Measurements from ENCODE around the gene IFIT5.

IFIT5 gene

DNA sequence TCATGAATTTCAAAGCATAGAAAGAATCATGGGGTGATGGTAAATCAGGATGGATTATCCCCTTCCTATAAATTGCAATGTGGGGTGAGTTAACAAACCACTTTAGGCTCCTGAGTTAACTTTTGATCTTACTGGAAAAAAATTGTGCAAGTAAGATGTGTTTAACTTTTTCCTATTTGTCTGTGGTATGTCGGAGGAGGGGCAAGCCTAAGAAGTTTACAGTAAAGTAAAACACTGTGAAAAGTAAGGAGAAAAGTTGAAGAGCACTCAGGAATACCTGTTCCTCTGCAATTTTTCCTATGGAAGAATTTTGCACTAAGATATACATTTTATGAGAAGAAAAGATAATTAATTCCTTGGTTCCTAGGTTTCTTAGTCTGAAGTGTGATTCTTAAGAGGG lies 44.4 kb downstream of the IFIT5 start:
- no peaks in the 10 kb centered on the region for H3K36me3 ChIP-seq (replicated peaks; ENCODE audit: low read depth, low read length)
- no peaks in the 10 kb centered on the region for H3K79me2 ChIP-seq (ENCODE audit: low read length)
- H4K20me1 ChIP-seq (ENCODE audit: insufficient read depth, low read length), result no peaks in the 10 kb centered on the region
- H3K9ac ChIP-seq (ENCODE audit: low read length), result no peak overlapping the region
- no peak overlapping the region for H3K4me3 ChIP-seq (ENCODE audit: low read length)
- H3K27me3 ChIP-seq (ENCODE audit: low read depth, low read length), result no peaks in the 10 kb centered on the region
- no peak overlapping the region for H3K4me2 ChIP-seq (ENCODE audit: low read length)
- TF ChIP-seq EZH2phosphoT487 (IDR thresholded peaks at IDR 0.05; ENCODE audit: low read depth), result no peak
- TF ChIP-seq, protein P1, sequence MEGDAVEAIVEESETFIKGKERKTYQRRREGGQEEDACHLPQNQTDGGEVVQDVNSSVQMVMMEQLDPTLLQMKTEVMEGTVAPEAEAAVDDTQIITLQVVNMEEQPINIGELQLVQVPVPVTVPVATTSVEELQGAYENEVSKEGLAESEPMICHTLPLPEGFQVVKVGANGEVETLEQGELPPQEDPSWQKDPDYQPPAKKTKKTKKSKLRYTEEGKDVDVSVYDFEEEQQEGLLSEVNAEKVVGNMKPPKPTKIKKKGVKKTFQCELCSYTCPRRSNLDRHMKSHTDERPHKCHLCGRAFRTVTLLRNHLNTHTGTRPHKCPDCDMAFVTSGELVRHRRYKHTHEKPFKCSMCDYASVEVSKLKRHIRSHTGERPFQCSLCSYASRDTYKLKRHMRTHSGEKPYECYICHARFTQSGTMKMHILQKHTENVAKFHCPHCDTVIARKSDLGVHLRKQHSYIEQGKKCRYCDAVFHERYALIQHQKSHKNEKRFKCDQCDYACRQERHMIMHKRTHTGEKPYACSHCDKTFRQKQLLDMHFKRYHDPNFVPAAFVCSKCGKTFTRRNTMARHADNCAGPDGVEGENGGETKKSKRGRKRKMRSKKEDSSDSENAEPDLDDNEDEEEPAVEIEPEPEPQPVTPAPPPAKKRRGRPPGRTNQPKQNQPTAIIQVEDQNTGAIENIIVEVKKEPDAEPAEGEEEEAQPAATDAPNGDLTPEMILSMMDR (IDR thresholded peaks at IDR 0.05; ENCODE audit: low read depth, low read length), result no peak
- no peak overlapping the region for H2AFZ ChIP-seq (ENCODE audit: low read depth, low read length)
- no peaks in the 10 kb centered on the region for H3K9me3 ChIP-seq (ENCODE audit: insufficient read depth, low read length)
- H3K4me1 ChIP-seq (ENCODE audit: low read length), result peaks cover 9% of the 10 kb centered on the region
- H3K27ac ChIP-seq (ENCODE audit: low read length), result no peak overlapping the region

DNA sequence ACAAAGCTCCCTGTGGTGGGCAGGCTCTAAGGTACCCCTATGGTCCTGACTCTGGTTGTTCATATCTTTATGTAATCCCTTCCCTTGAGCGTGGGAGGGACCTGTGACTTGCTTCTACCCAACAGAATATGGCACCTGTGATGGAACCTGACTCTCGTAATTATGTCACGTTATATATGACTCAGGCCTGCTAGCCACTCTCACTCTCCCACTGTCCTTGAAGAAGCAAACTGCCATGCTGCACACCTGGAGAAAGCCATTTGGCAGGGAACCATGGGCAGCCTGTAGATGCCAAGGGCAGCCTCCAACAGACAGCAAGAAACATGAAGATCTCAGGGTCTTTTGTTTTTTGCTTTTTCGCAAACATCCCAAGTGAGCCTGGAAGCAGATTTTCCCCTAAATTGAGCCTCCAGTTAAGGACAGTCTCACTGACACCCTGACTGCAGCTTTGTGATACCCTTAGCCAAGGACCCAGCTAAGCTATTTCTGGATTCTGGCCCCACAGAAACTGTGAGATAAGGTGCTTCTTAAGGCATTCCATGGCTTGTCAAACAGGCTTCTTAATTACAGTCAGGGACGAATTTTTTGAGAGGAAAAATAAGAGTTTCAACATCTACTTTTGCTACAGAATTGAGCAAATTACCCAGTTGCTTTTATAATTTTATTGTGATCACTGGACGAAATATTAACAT lies 49.6 kb downstream of the IFIT5 start:
- TF ChIP-seq EZH2phosphoT487 (IDR thresholded peaks at IDR 0.05; ENCODE audit: low read depth), result no peak
- TF ChIP-seq, protein P1 (IDR thresholded peaks at IDR 0.05; ENCODE audit: low read depth, low read length), result no peak
- Histone ChIP-seq H3K27me3 (ENCODE audit: low read depth, low read length) (no peaks in the 10 kb centered on the region), H3K9ac (ENCODE audit: low read length) (no peak overlapping the region), H3K27ac (ENCODE audit: low read length) (no peak overlapping the region), H3K9me3 (ENCODE audit: insufficient read depth, low read length) (no peaks in the 10 kb centered on the region), H4K20me1 (ENCODE audit: insufficient read depth, low read length) (no peaks in the 10 kb centered on the region), H2AFZ (ENCODE audit: low read depth, low read length) (no peak overlapping the region), H3K4me2 (ENCODE audit: low read length) (no peak overlapping the region), H3K79me2 (ENCODE audit: low read length) (no peaks in the 10 kb centered on the region), H3K36me3 (replicated peaks; ENCODE audit: low read depth, low read length) (no peaks in the 10 kb centered on the region), H3K4me1 (ENCODE audit: low read length) (no peaks in the 10 kb centered on the region), H3K4me3 (ENCODE audit: low read length) (no peak overlapping the region)

DNA sequence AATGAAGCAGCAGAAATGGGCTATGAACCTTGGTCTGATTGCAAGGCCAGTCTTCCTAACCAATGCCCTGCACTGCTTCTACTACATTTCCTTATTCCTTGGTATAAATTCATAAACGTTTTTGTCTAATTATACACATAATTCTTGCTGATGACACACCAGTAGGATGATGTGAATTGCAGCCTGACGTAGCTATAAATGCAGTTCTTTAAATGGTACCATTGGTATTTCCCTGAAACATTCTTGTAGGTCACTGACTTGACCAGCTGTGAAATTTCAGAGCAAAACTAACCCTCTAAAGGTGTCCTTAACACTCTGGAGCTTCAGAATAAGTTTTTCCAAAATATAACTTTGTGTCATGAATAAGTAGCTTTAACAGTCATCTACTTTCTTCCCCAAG lies 50.8 kb downstream of the IFIT5 start:
- H3K9me3 ChIP-seq (ENCODE audit: insufficient read depth, low read length), result no peaks in the 10 kb centered on the region
- H3K36me3 ChIP-seq (replicated peaks; ENCODE audit: low read depth, low read length), result no peaks in the 10 kb centered on the region
- H4K20me1 ChIP-seq (ENCODE audit: insufficient read depth, low read length), result no peaks in the 10 kb centered on the region
- no peaks in the 10 kb centered on the region for H3K79me2 ChIP-seq (ENCODE audit: low read length)
- H2AFZ ChIP-seq (ENCODE audit: low read depth, low read length), result no peak overlapping the region
- TF ChIP-seq, protein P1 (IDR thresholded peaks at IDR 0.05; ENCODE audit: low read depth, low read length), result no peak
- no peak for TF ChIP-seq EZH2phosphoT487 (IDR thresholded peaks at IDR 0.05; ENCODE audit: low read depth)
- H3K27ac ChIP-seq (ENCODE audit: low read length), result no peak overlapping the region
- no peak overlapping the region for H3K4me3 ChIP-seq (ENCODE audit: low read length)
- no peaks in the 10 kb centered on the region for H3K4me1 ChIP-seq (ENCODE audit: low read length)
- no peak overlapping the region for H3K9ac ChIP-seq (ENCODE audit: low read length)
- no peak overlapping the region for H3K4me2 ChIP-seq (ENCODE audit: low read length)
- no peaks in the 10 kb centered on the region for H3K27me3 ChIP-seq (ENCODE audit: low read depth, low read length)

DNA sequence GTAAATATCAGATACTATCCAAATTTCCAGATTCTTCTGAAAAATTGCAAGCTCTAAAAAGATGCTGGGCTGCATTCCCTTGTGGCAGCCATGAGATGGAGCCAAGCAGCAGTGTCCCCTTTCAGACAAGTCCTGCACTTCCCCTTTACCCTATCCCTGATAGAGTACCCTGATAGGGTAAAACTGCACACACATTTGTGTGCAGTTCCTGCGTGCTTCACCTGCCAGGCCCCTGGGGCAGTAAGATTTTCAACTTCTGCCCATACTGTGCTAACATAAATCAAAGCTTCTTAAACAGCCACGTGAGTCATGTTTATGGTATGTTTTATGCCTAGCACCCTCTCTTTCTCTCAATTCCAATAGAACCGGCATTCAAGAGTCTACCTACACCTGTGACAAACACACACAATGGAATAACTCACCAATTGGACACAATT lies 52.2 kb downstream of the IFIT5 start:
- no peak overlapping the region for H3K27ac ChIP-seq (ENCODE audit: low read length)
- H3K36me3 ChIP-seq (replicated peaks; ENCODE audit: low read depth, low read length), result no peaks in the 10 kb centered on the region
- no peak overlapping the region for H3K4me2 ChIP-seq (ENCODE audit: low read length)
- H3K79me2 ChIP-seq (ENCODE audit: low read length), result no peaks in the 10 kb centered on the region
- H3K4me1 ChIP-seq (ENCODE audit: low read length), result no peaks in the 10 kb centered on the region
- H3K9ac ChIP-seq (ENCODE audit: low read length), result no peak overlapping the region
- no peaks in the 10 kb centered on the region for H4K20me1 ChIP-seq (ENCODE audit: insufficient read depth, low read length)
- no peak overlapping the region for H2AFZ ChIP-seq (ENCODE audit: low read depth, low read length)
- no peaks in the 10 kb centered on the region for H3K9me3 ChIP-seq (ENCODE audit: insufficient read depth, low read length)
- no peak overlapping the region for H3K4me3 ChIP-seq (ENCODE audit: low read length)
- no peaks in the 10 kb centered on the region for H3K27me3 ChIP-seq (ENCODE audit: low read depth, low read length)
- TF ChIP-seq, protein P1 (IDR thresholded peaks at IDR 0.05; ENCODE audit: low read depth, low read length), result peak; percentile 57
- TF ChIP-seq EZH2phosphoT487 (IDR thresholded peaks at IDR 0.05; ENCODE audit: low read depth), result no peak

Data from OCI-LY3 (cell line).